Breast epithelium (tissue), 3 donors: ENCODE measurements around the gene SKOR1.

Experiments used
- POLR2AphosphoS5 ChIP-seq, 3 donors: sonication (generic); formaldehyde crosslinking; IDR thresholded peaks; one replicate each; pipeline ENCODE4 v1.6.1; 2017; ENCODE audit warnings: antibody characterized with exemption in 3 of 3
- TF ChIP-seq, protein P1 (sequence below), 3 donors: fragments of 450-650 bp; IDR thresholded peaks; one replicate each; pipeline ENCODE4 v1.5.1; 2016 to 2017; ENCODE audit warnings: antibody characterized with exemption in 3 of 3, mild to moderate bottlenecking in 3 of 3, moderate library complexity in 3 of 3

DNA sequence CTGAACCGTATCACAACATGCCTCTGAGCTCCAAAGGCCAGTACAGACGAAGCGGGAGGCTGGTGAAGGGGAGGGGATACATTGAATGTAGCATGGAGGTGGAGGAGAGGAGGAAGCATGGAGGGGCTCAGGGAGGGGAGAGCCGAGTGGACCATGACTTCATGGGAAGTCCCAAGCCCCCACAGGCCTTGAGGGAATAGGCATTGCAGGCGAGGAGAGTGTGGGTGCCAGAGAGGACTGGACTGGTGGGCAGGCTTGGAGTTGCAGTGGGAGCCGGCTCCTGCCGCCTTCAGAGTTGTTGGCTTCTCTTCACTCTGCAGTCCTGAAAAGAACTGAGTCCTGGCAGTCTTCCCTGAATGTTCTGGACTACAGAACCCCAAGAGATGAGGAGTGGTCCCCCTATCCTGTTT lies 17.8 kb downstream of the SKOR1 start:
- TF ChIP-seq, protein P1, sequence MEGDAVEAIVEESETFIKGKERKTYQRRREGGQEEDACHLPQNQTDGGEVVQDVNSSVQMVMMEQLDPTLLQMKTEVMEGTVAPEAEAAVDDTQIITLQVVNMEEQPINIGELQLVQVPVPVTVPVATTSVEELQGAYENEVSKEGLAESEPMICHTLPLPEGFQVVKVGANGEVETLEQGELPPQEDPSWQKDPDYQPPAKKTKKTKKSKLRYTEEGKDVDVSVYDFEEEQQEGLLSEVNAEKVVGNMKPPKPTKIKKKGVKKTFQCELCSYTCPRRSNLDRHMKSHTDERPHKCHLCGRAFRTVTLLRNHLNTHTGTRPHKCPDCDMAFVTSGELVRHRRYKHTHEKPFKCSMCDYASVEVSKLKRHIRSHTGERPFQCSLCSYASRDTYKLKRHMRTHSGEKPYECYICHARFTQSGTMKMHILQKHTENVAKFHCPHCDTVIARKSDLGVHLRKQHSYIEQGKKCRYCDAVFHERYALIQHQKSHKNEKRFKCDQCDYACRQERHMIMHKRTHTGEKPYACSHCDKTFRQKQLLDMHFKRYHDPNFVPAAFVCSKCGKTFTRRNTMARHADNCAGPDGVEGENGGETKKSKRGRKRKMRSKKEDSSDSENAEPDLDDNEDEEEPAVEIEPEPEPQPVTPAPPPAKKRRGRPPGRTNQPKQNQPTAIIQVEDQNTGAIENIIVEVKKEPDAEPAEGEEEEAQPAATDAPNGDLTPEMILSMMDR (IDR thresholded peaks at IDR 0.05) = no peak
- no peak for TF ChIP-seq POLR2AphosphoS5 (IDR thresholded peaks at IDR 0.05)
